Naive thymus-derived CD4-positive, alpha-beta T cell (primary cell): ENCODE results near the gene KCNK15. TPM values are rescaled to one million over a fixed set of nuclear protein-coding genes. Genes with fewer than 3 reads are reported as not detected.
"Not testable (repeated sequence)": the region's sequence is repeated elsewhere in the genome, so short reads cannot be mapped to it uniquely, and the experiment has no call there.

Source experiments
- ATAC-seq: fragments of 150-1000 bp; cut with Tn5 transposase; 2 replicates; pipeline ENCODE4 v1.10.0; 2021; ENCODE audit warnings: mild to moderate bottlenecking, moderate library complexity
- CTCF ChIA-PET: fragments of 350-600 bp; sonication (Branson Sonifier 250); formaldehyde crosslinking; loops from one replicate; lab custom pipeline; 2021; ENCODE audit warnings: antibody characterized with exemption; lab: Charles Lee
- POLR2A ChIA-PET: fragments of 350-600 bp; sonication (Branson Sonifier 250); formaldehyde crosslinking; loops from one replicate; lab custom pipeline; 2021; ENCODE audit warnings: antibody characterized with exemption, inconsistent platforms; lab: Charles Lee
- DNase-seq, 9 donors: peaks; one replicate each; pipeline versions ENCODE4 v3.0.0 to v3.0.0-alpha.2; 2020 to 2022; ENCODE audit warnings: mixed read lengths in 1 of 9
- H3K27ac ChIP-seq: one replicate; pipeline ENCODE4 v1.7.0; 2013; ENCODE audit warnings: mild to moderate bottlenecking, low read depth, low read length, moderate library complexity
- H3K27me3 ChIP-seq, 2 donors: one replicate each; pipeline ENCODE4 v1.7.0; 2013; ENCODE audit warnings: low read length in 2 of 2, mild to moderate bottlenecking in 2 of 2, moderate library complexity in 2 of 2; ENCODE audit not compliant: control insufficient read depth in 2 of 2, insufficient read depth in 2 of 2
- H3K36me3 ChIP-seq, 3 experiments: 1 replicate in 2 of 3; 2 replicates in 1 of 3; pipeline ENCODE4 v1.7.0; 2013; ENCODE audit warnings: low read length in 3 of 3, mild to moderate bottlenecking in 3 of 3, moderate library complexity in 1 of 3; ENCODE audit not compliant: insufficient read depth in 3 of 3, control insufficient read depth in 2 of 3
- H3K4me1 ChIP-seq, 2 donors: one replicate each; pipeline ENCODE4 v1.7.0; 2013; ENCODE audit warnings: low read length in 2 of 2, mild to moderate bottlenecking in 2 of 2, moderate library complexity in 1 of 2; ENCODE audit not compliant: control insufficient read depth in 2 of 2, insufficient read depth in 2 of 2
- H3K4me3 ChIP-seq: 2 replicates; pipeline ENCODE4 v1.7.0; 2013; ENCODE audit warnings: mild to moderate bottlenecking, low read length
- H3K9me3 ChIP-seq, 3 experiments: 1 replicate in 2 of 3; 2 replicates in 1 of 3; pipeline ENCODE4 v1.7.0; 2013; ENCODE audit warnings: low read length in 3 of 3; ENCODE audit not compliant: control insufficient read depth in 2 of 3
- H3K27ac Mint-ChIP-seq, 9 donors: one replicate each; pipeline ENCODE4 v1.8.0; 2020 to 2022; ENCODE audit warnings: mixed read lengths in 9 of 9, mild to moderate bottlenecking in 8 of 9, moderate library complexity in 5 of 9, inconsistent platforms in 2 of 9
- H3K27me3 Mint-ChIP-seq, 5 donors: one replicate each; pipeline ENCODE4 v1.8.0; 2021 to 2022; ENCODE audit warnings: mixed read lengths in 5 of 5, mild to moderate bottlenecking in 1 of 5
- H3K36me3 Mint-ChIP-seq, 5 donors: one replicate each; pipeline ENCODE4 v1.8.0; 2020 to 2022; ENCODE audit warnings: mixed read lengths in 5 of 5, mild to moderate bottlenecking in 3 of 5, inconsistent platforms in 1 of 5
- H3K4me1 Mint-ChIP-seq, 7 donors: one replicate each; pipeline ENCODE4 v1.8.0; 2020 to 2022; ENCODE audit warnings: mixed read lengths in 7 of 7, mild to moderate bottlenecking in 3 of 7, inconsistent platforms in 1 of 7
- H3K4me3 Mint-ChIP-seq, 10 donors: one replicate each; pipeline ENCODE4 v1.8.0; 2020 to 2022; ENCODE audit warnings: mild to moderate bottlenecking in 10 of 10, mixed read lengths in 10 of 10, moderate library complexity in 6 of 10, inconsistent platforms in 2 of 10
- H3K9me3 Mint-ChIP-seq, 11 donors: one replicate each; pipeline ENCODE4 v1.8.0; 2020 to 2022; ENCODE audit warnings: mixed read lengths in 11 of 11, mild to moderate bottlenecking in 4 of 11, inconsistent platforms in 1 of 11, moderate library complexity in 1 of 11
- intact Hi-C, 2 donors: fragments of 100-400 bp; cut with micrococcal nuclease; formaldehyde crosslinking; loops; one replicate each; pipeline ENCODE4 v1.15.1; 2023
- polyA plus RNA-seq, 2 donors: library from polyadenylated mRNA; unstranded; fragments of 300-500 nt; fragmentation: Illumina TruSeq; gene quantifications; one replicate each; pipeline ENCODE4 v1.2.3, GENCODE V29; 2021
- total RNA-seq, 6 experiments: library from RNA in 5 of 6; stranded (reverse) in 5 of 6; gene quantifications; 1 replicate in 5 of 6; 2 replicates in 1 of 6; pipeline ENCODE4 v1.2.3 and lab custom pipeline; 2021 to 2026

The KCNK15 gene
- total RNA-seq (under 1 TPM in 1 of 5 experiments, not detected in 4; 0.19 TPM), polyA plus RNA-seq (not detected), total RNA-seq (lab: John Stamatoyannopoulos, UW) (0.54 reads per million)

GRCh38 chr20:44745598-44746366 is at the start of gene KCNK15:
Gene KCNK15, plus strand, starts transcription at chr20:44745865. Its CDS starts 46 bp downstream, at chr20:44745911.
- H3K4me3 ChIP-seq, result peak within 1 kb of the TSS; percentile 50
- Mint-ChIP-seq H3K4me1 (peaks cover 9 to 18% (median 16%) of the 10 kb centered on the region in 7 donors), H3K36me3 (no peaks in the 10 kb centered on the region), H3K9me3 (peaks cover 0 to 3% (median 0%) of the 10 kb centered on the region in 11 donors), H3K27me3 (peaks cover 10 to 44% (median 31%) of the 10 kb centered on the region in 5 donors), H3K27ac (peak within 1 kb of the TSS in 4 of 9 donors; percentile 34 to 64 (median 49)), H3K4me3 (peak within 1 kb of the TSS; percentile 54 to 88 (median 78))
- DNase-seq (peak in 7 of 9 donors; percentile 16 to 66 (median 25)), ATAC-seq (peak; percentile 61)
- ChIA-PET POLR2A (interaction anchor here (0.6 kb wide), 1 partner anchor 40 kb away, joined by 3 read pairs; no protein-coding TSS in a partner anchor), CTCF (no interaction called here)
- intact Hi-C loops, result loop anchor here in 1 of 2 donors (2.0 to 5.0 kb wide), 3 partner anchors 58 to 547 kb away; no protein-coding TSS in a partner anchor
- H3K36me3 ChIP-seq, result no peaks in the 10 kb centered on the region
- no peaks in the 10 kb centered on the region for H3K9me3 ChIP-seq
- peaks cover 0 to 6% of the 10 kb centered on the region in 2 donors for H3K4me1 ChIP-seq
- peaks cover 0 to 4% of the 10 kb centered on the region in 2 donors for H3K27me3 ChIP-seq
- no peak within 1 kb of the TSS for H3K27ac ChIP-seq

- Mint-ChIP-seq H3K36me3 (peaks cover 0 to 5% (median 0%) of the 10 kb centered on the region in 5 donors), H3K9me3 (peaks cover 0 to 6% (median 0%) of the 10 kb centered on the region in 11 donors), H3K4me3 (no peak overlapping the region), H3K27me3 (no peaks in the 10 kb centered on the region), H3K27ac (peak overlapping the region in 1 of 9 donors; percentile 12), H3K4me1 (peaks cover 0 to 7% (median 0%) of the 10 kb centered on the region in 7 donors)
- DNase-seq, result no peak
- no peaks in the 10 kb centered on the region for H3K27me3 ChIP-seq
- no peak overlapping the region for H3K27ac ChIP-seq
- ChIA-PET CTCF (no interaction called here), POLR2A (no interaction called here)
- H3K9me3 ChIP-seq, result no peaks in the 10 kb centered on the region
- no peaks in the 10 kb centered on the region for H3K36me3 ChIP-seq
- ATAC-seq, result no peak
- H3K4me1 ChIP-seq, result no peaks in the 10 kb centered on the region
- H3K4me3 ChIP-seq, result no peak overlapping the region
- intact Hi-C loops, result no loop called here
Measured at GRCh38 chr20:44696315-44696714, 49.4 kb upstream of the KCNK15 start.

- intact Hi-C loops, H3K36me3 ChIP-seq, H3K9me3 Mint-ChIP-seq, H3K9me3 ChIP-seq, H3K4me1 ChIP-seq, H3K4me1 Mint-ChIP-seq, H3K4me3 Mint-ChIP-seq, H3K27me3 Mint-ChIP-seq, H3K4me3 ChIP-seq, H3K36me3 Mint-ChIP-seq, ATAC-seq, H3K27ac ChIP-seq, H3K27me3 ChIP-seq, POLR2A ChIA-PET, DNase-seq: not testable (repeated sequence)
- H3K27ac Mint-ChIP-seq, result peak overlapping the region in 1 of 9 donors; percentile 13
- CTCF ChIA-PET, result interaction anchor here (0.6 kb wide), 2 partner anchors 26 to 481 kb away, joined by 3 to 5 read pairs; no protein-coding TSS in a partner anchor
Measured at GRCh38 chr20:44697041-44697440, 48.6 kb upstream of the KCNK15 start.

GRCh38 chr20:44698351-44698750 is 47.3 kb upstream of the KCNK15 start:
- H3K4me3 ChIP-seq, result no peak overlapping the region
- Mint-ChIP-seq H3K4me3 (no peak overlapping the region), H3K9me3 (no peaks in the 10 kb centered on the region), H3K36me3 (no peaks in the 10 kb centered on the region), H3K27ac (no peak overlapping the region), H3K27me3 (no peaks in the 10 kb centered on the region), H3K4me1 (peaks cover 0 to 7% (median 0%) of the 10 kb centered on the region in 7 donors)
- intact Hi-C loops, result no loop called here
- ChIA-PET CTCF (no interaction called here), POLR2A (no interaction called here)
- H3K4me1 ChIP-seq, result no peaks in the 10 kb centered on the region
- no peak for ATAC-seq
- no peak overlapping the region for H3K27ac ChIP-seq
- no peaks in the 10 kb centered on the region for H3K9me3 ChIP-seq
- H3K27me3 ChIP-seq, result peaks cover 0 to 3% of the 10 kb centered on the region in 2 donors
- DNase-seq, result no peak
- no peaks in the 10 kb centered on the region for H3K36me3 ChIP-seq

- H3K4me1 Mint-ChIP-seq, result peaks cover 0 to 5% (median 0%) of the 10 kb centered on the region in 7 donors
- intact Hi-C loops, result no loop called here
- POLR2A ChIA-PET, result no interaction called here
- no peaks in the 10 kb centered on the region for H3K4me1 ChIP-seq
- no peak overlapping the region for H3K27ac ChIP-seq
- H3K4me3 ChIP-seq, result no peak overlapping the region
- no peaks in the 10 kb centered on the region for H3K27me3 Mint-ChIP-seq
- DNase-seq, result no peak
- H3K9me3 ChIP-seq, result no peaks in the 10 kb centered on the region
- H3K36me3 Mint-ChIP-seq, result no peaks in the 10 kb centered on the region
- no peaks in the 10 kb centered on the region for H3K9me3 Mint-ChIP-seq
- H3K36me3 ChIP-seq, result no peaks in the 10 kb centered on the region
- no peak overlapping the region for H3K27ac Mint-ChIP-seq
- no peak for ATAC-seq
- CTCF ChIA-PET, result interaction anchor here (0.6 kb wide), 1 partner anchor 171 kb away, joined by 4 read pairs; no protein-coding TSS in a partner anchor
- peaks cover 0 to 3% of the 10 kb centered on the region in 2 donors for H3K27me3 ChIP-seq
- no peak overlapping the region for H3K4me3 Mint-ChIP-seq
Measured at GRCh38 chr20:44700306-44700705, 45.4 kb upstream of the KCNK15 start.

- Mint-ChIP-seq H3K9me3 (no peaks in the 10 kb centered on the region), H3K27ac (peak overlapping the region in 1 of 9 donors; percentile 12), H3K27me3 (no peaks in the 10 kb centered on the region), H3K4me1 (peaks cover 0 to 4% (median 0%) of the 10 kb centered on the region in 7 donors), H3K4me3 (no peak overlapping the region), H3K36me3 (no peaks in the 10 kb centered on the region)
- ChIA-PET POLR2A (no interaction called here), CTCF (no interaction called here)
- intact Hi-C loops, result no loop called here
- H3K4me1 ChIP-seq, result no peaks in the 10 kb centered on the region
- no peak for DNase-seq
- no peaks in the 10 kb centered on the region for H3K36me3 ChIP-seq
- no peak overlapping the region for H3K27ac ChIP-seq
- peaks cover 0 to 3% of the 10 kb centered on the region in 2 donors for H3K27me3 ChIP-seq
- no peak for ATAC-seq
- H3K4me3 ChIP-seq, result no peak overlapping the region
- H3K9me3 ChIP-seq, result no peaks in the 10 kb centered on the region
Measured at GRCh38 chr20:44701118-44701857, 44.4 kb upstream of the KCNK15 start.
